GM21717 (cell line): ENCODE measurements around the gene SMU1.
"Not testable (repeated sequence)": the region's sequence is repeated elsewhere in the genome, so short reads cannot be mapped to it uniquely, and the experiment has no call there.

Experiments
- ATAC-seq: cut with Tn5 transposase; IDR thresholded peaks from one replicate; pipeline ENCODE4 v1.9.1; 2021; ENCODE audit warnings: mild to moderate bottlenecking, moderate library complexity; ENCODE audit not compliant: unreplicated experiment

SMU1 gene

GRCh38 chr9:33014665-33015014, 61.8 kb downstream of the SMU1 start:
- no peak for ATAC-seq

GRCh38 chr9:33013962-33014664, 62.4 kb downstream of the SMU1 start:
- ATAC-seq, result no peak

GRCh38 chr9:33012328-33013069, 64.0 kb downstream of the SMU1 start:
- ATAC-seq, result no peak

- no peak for ATAC-seq
These were observed 64.6 kb downstream of the SMU1 start for GRCh38 chr9:33011831-33012230.

GRCh38 chr9:33007755-33008154, 68.7 kb downstream of the SMU1 start:
- no peak for ATAC-seq

- ATAC-seq, result not testable (repeated sequence)
These were observed 71.1 kb downstream of the SMU1 start for GRCh38 chr9:33005335-33005734.

- ATAC-seq, result not testable (repeated sequence)
These were observed 75.8 kb downstream of the SMU1 start for GRCh38 chr9:33000682-33001055.

- ATAC-seq, result no peak
These were observed 83.8 kb downstream of the SMU1 start for GRCh38 chr9:32992595-32993238.

GRCh38 chr9:32991897-32992594, 84.4 kb downstream of the SMU1 start:
- no peak for ATAC-seq
